ENCODE data around the gene GAN. TPM values are rescaled to one million over a fixed set of nuclear protein-coding genes. Genes with fewer than 3 reads are reported as not detected.

The GAN gene
- total and polyA plus RNA-seq, 2 donors (not counting 1 experiment from before 2014, with no cell fraction given): 0.79 to 6.9 TPM

DNA sequence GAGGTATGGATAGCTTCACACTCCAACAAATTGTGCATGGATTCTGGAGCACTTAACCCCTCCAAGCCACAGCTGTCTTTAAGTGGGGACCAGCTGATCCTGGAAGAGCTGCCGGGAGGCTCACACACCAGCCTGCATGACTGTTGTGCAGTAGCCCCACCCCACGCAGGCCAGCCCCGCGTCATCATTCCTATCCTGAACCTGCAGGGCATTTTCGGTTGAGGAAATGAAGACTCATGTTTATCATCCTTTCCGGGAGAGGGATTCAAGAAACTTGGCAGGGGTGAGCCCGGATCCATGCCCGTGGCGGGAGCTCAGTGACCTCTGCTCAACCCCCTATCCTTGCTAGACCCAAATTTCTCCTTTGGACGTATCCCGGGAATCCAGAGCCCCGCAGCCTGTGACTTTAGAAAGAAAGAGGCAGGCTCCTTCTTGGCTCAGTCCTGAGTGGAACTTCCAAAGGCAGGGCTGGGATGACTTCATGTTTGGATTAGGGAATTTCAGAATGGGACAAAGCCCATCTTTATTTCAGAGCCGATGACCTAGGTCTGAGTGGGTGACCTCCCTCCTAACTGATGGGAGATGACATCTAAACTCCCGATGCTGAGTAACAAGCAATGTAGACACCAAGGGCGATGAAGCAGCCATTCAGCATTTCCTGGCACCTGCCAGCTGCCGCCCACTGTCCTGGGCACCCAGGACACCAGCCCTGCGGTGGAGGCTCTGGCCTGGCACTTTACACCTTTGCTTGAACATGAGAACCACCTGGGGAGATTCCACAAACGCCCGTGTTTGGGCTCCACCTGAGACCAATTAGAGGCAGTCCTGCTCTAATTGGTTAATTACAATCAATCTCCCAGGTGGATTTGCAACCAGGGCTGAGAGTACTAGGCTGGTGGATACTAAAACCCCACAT, 86.5 kb downstream of the GAN start:
- no peak overlapping the region for H3K4me3 ChIP-seq (ENCODE audit: control extremely low read depth in 1 of 5, extremely low read depth in 1 of 5, insufficient read depth in 1 of 5, low read depth in 2 of 5, low read length in 4 of 5)
- no peaks in the 10 kb centered on the region for H3K36me3 ChIP-seq (replicated peaks in 1 of 2; ENCODE audit: control extremely low read depth in 1 of 2, control insufficient read depth in 1 of 2, extremely low read depth in 1 of 2, insufficient read depth in 2 of 2, low read length in 1 of 2)
- peaks cover 0 to 4% (median 0%) of the 10 kb centered on the region in 3 donors for H3K9me3 ChIP-seq (ENCODE audit: control extremely low read depth in 1 of 3, control insufficient read depth in 2 of 3, insufficient read depth in 1 of 3, low read length in 2 of 3)
- no peak for DNase-seq
- H3K9ac ChIP-seq (ENCODE audit: low read length): no peak overlapping the region
- ATAC-seq (ENCODE audit: low read depth): no peak
- Mint-ChIP-seq H3K4me1 (peaks cover 4% of the 10 kb centered on the region), H3K27ac (peak overlapping the region; percentile 15), H3K27me3 (no peaks in the 10 kb centered on the region), H3K9me3 (ENCODE audit: insufficient read depth) (no peaks in the 10 kb centered on the region), H3K4me3 (no peak overlapping the region)
- no peak overlapping the region for H3K27ac ChIP-seq (ENCODE audit: low read length in 2 of 2)
- TF ChIP-seq, protein P1, sequence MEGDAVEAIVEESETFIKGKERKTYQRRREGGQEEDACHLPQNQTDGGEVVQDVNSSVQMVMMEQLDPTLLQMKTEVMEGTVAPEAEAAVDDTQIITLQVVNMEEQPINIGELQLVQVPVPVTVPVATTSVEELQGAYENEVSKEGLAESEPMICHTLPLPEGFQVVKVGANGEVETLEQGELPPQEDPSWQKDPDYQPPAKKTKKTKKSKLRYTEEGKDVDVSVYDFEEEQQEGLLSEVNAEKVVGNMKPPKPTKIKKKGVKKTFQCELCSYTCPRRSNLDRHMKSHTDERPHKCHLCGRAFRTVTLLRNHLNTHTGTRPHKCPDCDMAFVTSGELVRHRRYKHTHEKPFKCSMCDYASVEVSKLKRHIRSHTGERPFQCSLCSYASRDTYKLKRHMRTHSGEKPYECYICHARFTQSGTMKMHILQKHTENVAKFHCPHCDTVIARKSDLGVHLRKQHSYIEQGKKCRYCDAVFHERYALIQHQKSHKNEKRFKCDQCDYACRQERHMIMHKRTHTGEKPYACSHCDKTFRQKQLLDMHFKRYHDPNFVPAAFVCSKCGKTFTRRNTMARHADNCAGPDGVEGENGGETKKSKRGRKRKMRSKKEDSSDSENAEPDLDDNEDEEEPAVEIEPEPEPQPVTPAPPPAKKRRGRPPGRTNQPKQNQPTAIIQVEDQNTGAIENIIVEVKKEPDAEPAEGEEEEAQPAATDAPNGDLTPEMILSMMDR (IDR thresholded peaks at IDR 0.05): no peak
- no peak for TF ChIP-seq EZH2 (IDR thresholded peaks at IDR 0.05; ENCODE audit: borderline replicate concordance, insufficient read depth, low read depth, low read length, poor library complexity, severe bottlenecking)
- no peak overlapping the region for H3K4me2 ChIP-seq (replicated peaks; ENCODE audit: low read depth, low read length, poor library complexity, severe bottlenecking)
- ChIA-PET POLR2A (no interaction called here), CTCF (interaction anchor here (0.9 to 2.3 kb wide), 10 partner anchors 12 to 485 kb away, joined by 3 to 12 read pairs (median 4); no protein-coding TSS in a partner anchor)
- H3K79me2 ChIP-seq (ENCODE audit: control insufficient read depth, insufficient read depth, low read length): peaks cover 8% of the 10 kb centered on the region
- H4K20me1 ChIP-seq (ENCODE audit: control insufficient read depth, insufficient read depth, low read length, poor library complexity, severe bottlenecking): no peaks in the 10 kb centered on the region
- intact Hi-C loops (cut with micrococcal nuclease): loop anchor here (5.0 kb wide), 2 partner anchors 41 to 101 kb away; partner anchors contain the start of gene CMIP
- peaks cover 0 to 7% (median 0%) of the 10 kb centered on the region in 4 experiments for H3K27me3 ChIP-seq (replicated peaks in 1 of 4; ENCODE audit: control extremely low read depth in 1 of 4, control insufficient read depth in 3 of 4, insufficient read depth in 4 of 4, low read length in 3 of 4)
- WGBS (ENCODE audit: insufficient coverage): 88% methylated on average over 14 of the region's 19 CpGs
- peaks cover 0 to 9% of the 10 kb centered on the region in 2 donors for H3K4me1 ChIP-seq (ENCODE audit: control insufficient read depth in 2 of 2, insufficient read depth in 2 of 2, low read length in 2 of 2)
- H2AFZ ChIP-seq (ENCODE audit: insufficient read depth, low read depth, low read length, poor library complexity, severe bottlenecking): no peak overlapping the region
